ENCODE results near the gene MTCL1.
A peak's percentile ranks its signal among the peaks of the same experiment; 100 is the strongest.

MTCL1 gene

DNA sequence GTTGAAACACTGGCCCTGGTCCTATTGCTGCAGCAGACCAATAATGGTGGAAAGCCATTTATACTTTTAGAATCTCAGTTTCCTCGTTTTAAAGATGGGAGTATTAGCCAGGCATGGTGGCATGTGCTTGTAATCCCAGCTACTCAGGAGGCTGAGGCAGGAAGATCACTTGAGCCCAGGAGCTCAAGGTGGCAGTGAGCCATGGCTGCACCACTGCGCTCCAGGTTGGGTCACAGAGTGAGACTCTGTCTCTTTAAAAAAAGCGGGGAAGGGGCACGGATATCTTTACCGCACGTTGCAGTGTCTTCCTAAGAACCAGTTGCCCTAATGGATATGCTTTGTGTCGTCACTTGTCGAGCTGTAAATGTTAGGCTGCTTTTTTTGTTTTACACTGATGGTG, 8.3 kb downstream of the MTCL1 start:
- DNase-seq (ENCODE audit: low spot score): no peak

DNA sequence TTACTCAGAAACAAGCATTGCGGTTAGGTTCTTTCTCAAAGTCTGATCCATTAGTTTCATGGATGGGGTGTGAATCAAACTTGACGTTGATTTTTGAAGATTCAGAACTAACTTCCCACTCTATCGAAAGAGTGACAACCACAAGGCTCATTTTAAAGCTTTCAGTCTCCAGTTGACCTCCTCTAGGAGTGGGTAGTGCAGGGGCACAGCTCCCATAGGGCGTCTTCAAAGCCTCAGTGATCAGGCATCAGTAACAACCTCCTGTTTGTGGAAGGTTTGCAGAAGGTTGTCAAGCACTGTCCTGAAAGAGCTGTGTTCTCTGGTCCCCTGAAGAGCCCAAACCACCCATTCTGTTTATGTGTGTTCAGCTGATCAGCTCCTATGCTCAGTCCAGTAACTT, 10.2 kb downstream of the MTCL1 start:
- DNase-seq (ENCODE audit: low spot score): no peak

DNA sequence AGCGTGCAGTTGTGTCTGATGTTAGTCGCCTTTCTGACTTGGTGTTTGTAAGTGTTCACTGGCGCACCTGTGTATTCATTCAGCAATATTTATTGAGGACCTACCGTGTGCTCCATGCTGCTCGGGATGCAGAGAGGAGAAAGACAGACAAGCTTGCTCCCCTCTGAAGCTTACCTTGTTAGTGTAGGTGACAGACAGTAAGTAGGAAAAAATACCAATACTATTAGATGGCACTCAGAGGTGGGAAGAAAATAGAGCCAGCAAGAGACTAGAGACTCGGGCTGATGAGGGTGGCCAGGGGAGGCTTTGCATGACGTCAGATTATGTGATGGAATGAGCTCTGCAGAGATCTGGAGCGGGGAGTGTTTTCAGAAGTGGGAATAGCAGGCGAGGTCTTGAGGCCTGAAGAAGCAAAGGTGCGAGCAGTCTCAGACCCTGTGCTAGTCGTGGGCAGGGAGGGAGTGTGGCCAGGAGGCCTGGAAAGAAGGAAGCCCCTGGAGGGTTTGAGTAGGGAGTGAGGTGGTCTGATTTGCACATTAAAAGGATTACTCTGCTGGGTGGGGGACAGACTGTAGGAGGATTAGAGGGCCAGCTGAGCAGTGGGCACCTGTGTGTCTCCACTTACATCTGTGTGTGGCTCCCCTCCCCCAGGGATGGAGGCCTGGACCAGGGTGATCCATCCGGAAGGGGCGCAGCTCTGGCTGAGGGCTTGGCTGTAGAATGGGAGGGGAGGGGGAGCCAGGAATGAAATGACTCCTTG, 11.8 kb downstream of the MTCL1 start:
- no peak for DNase-seq (ENCODE audit: low spot score)

DNA sequence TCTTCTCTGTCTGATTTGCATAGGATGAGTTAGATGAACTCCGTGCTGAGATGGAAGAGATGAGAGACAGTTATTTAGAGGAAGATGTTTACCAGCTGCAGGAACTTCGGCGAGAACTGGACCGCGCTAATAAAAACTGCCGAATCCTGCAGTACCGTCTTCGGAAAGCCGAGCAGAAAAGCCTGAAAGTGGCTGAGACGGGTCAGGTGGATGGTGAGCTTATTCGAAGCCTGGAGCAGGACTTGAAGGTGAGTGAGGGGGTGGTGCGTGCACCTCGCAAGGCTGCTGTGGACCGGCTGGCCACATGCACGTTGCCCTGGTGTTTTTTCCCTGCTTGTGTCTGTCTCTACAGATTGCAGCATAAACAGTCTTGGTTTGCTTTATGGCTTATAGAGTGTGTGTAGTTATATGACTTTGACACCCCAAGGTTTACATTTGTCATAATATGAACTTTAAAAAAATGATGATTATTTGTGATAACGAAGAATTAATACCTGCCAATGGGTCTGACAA, 13.1 kb downstream of the MTCL1 start:
- DNase-seq (ENCODE audit: low spot score): no peak

DNA sequence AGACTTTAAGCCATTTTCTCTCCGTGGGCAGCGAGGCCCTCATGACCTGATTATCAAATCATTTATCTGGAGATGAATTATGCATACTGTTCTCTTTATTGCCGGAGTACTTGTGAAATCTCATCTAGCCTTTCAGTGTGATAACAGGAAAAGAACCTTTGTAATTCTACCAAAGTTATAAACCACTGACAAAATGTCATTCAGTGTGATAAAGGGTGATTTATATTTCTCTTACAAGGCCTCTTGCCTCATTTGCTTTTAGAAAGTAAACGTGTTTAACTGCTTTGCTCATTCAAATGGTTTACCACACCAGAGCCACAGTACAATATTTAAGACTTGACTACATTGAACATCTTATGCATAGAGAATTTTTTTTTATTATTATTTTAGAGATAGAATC, 13.8 kb downstream of the MTCL1 start:
- no peak for DNase-seq (ENCODE audit: low spot score)

DNA sequence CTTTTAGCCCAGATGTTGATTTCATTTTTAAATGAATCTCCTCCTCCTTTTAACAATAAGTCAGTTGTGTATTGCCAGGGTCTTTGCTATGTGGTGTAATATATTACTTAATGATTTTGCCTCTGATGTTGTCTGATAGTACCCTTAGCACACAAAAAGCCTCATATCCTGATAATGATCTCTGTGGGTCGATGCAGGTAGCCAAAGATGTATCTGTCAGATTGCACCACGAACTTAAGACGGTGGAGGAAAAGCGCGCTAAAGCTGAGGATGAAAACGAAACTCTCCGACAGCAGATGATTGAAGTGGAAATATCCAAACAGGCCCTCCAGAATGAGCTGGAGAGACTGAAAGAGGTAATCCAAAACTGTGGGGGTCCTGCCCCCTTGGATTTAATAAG, 14.8 kb downstream of the MTCL1 start:
- no peak for DNase-seq (ENCODE audit: low spot score)

DNA sequence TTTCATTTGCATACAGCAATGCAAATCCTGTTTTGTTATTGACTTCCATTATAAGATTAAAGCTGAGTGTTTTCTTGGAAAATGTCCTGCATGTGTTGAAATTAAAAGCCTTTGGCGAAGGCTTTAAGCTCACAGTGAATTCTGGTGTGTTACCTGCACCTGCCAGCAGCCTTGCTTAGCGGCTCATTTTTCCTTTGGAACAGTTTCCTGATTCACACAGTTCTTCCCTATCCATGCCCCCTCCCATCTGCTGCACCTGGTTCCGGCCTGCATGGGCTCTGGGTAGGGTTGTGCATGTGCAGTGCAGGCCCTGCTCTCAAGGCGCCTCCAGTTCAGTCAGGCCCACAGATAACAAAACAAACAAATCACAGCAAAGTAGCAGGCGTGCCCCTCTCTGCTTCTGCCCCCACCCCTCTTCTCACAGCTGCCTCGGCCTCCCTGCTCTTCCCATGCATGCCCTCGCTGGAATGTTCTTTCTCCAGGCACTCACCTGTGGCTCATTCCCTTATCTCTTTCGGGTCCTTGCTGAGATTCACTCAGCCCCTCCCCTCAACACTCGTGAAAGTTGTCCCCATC, 15.8 kb downstream of the MTCL1 start:
- no peak for DNase-seq (ENCODE audit: low spot score)

DNA sequence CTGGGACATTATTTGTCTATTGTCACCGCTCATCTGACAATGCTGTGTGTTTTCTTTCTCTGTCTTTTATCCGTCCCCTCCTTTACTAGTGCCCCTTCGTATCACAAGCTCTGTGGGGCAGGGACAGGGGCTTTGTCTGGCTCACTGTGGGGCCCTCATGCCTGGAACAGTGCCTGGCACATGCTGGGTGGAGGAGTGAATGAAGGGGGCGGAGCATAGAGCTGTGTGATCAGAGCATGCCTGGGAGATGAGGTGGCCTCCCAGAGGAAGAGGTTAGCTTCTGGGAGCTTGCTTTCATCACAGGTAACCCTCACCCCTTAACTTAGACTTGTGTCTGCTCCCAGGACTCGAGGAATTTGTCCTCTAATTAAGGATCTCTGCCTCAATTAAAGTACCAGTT, 16.4 kb downstream of the MTCL1 start:
- peak; percentile 54 for DNase-seq (ENCODE audit: low spot score)

DNA sequence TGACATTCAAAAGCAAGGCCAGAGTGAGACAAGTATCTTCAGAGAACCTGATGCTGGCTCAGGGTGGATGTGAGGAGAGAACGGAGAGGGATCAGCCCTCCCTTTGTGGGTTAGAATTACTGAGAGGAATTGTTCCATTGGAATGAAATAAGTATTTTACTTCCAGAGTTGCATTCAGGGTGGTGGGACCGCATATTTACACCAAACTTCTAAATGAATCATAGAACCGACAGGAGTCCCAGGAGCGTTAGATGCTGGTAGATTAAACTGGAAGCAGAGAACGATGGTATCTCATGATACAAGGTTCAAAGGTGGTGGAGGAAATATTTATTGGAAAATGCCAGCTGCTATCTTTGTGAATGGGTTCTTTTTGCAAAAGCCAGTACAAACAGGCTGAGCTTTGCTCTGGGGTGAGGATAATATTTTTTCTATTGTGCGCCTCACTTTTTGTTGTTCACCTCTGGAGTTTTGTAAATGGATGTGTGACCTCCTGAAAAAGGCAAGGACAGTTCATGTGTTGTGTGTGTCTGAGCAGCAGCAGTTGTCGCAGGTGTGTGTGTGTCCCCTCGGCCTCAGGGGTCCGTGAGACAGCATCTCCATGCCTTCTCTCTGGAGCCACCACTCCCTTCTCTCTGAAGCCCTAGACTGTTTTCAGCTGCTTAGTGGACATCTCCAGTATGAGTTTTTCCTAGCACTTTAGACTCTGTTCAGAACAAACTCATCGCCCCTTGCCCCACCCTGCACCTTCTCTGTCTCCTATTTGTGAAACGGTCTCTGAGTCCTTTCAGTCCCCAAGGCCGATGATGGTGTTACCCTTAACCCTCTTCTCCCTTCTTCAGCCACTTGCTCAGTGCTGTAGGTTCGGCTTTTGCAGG, 17.8 kb downstream of the MTCL1 start:
- DNase-seq (ENCODE audit: low spot score): no peak

DNA sequence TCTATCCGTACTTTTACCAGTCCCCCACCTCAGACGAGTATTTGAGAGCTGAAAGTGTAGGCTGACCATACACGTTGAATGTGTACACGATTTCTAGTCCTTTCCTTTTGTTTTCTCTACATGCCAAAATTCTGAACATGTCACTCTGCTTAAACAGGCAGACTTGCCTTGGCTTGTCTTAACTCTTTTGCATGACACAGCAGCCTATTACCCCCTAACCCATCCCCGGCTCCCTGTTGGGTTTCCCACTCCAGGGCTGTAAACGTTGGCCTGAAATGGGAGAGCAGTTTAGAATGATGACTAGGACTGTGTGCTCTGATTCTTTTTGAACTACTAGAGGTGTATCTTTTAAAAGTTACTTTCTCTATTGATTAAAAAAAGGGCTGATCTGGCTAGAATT, 19.1 kb downstream of the MTCL1 start:
- DNase-seq (ENCODE audit: low spot score): no peak

DNA sequence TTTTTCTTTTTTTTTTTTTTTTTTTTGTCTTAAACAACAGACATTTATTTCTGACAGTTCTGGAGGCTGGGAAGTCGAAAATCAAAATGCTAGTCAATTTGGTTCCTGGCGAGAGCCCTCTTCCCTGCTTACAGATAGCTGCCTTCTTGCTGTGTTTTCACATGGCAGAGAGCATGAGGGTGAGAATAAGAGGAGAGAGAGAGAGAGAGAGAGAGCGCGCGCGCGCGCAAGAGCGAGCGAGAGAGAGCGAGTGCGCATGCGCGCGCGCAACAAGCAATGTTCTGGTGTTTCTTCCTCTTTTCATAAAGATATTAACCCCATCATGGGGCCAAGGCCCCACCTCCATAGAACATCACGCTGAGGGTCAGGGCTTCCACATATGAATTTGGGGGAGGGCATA, 20.9 kb downstream of the MTCL1 start:
- DNase-seq (ENCODE audit: low spot score): no peak

DNA sequence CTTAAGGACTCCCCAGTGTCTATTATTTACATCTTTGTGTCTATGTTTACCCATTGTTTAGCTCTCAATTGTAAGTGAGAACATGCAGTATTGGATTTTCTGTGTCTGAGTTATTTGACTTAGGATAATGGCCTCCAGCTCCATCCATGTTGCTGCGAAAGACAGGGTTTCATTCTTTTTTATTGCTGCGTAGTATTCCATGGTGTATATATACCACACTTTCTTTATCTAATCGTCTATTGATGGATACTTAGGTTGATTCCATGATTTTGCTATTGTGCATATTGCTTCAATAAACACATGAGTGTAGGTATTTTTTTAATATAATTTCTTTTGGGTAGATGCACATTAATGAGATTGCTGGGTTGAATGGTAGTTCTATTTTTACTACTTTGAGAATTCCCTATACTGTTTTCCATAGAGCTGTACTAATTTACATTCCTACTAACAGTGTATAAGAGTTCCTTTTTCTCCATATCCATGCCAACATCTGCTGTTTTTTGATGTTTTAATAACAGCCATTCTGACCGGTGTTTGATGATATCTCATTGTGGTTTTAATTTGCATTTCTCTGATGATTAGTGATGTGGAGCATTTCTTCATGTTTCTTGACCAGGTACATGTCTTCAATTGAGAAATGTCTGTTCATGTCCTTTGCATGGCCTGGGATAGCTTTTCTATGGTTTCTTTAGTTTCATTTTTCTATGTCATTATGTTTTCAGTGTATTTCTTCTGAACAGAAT, 21.8 kb downstream of the MTCL1 start:
- no peak for DNase-seq (ENCODE audit: low spot score)

DNA sequence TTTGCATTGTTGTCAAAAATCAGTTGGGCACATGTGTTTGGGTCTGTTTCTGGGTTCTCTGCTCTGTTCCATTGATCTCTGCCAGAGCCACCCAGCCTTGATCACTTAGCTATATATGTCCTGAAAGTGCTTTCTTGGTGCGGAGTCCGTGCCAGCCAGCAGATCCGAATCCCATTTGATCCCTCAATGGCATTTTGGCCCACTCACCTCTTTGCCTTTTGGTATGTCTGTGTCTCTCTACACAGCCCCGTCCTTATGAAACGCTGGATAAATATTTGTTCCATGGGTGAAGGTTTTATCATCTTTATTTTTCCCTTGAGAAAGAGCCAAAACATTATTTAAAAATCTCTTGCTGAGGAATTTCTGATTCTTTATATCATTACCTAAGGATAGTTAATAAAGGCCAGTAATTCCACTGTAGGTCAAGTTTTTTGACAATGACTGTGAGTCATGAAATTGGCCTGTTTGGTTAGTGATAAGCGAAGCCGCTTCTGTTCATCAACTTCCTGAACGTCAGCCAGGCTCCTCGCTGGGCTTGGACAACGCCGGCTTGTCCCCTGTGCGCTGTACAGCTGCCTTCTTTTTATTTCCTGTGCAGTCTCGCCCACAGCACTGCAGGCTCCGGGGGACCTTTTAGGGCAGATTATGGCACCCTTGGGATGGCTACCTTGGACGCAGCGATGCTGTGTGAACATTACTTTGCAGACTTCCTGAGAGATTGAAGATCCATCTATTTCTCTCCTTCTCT, 24.9 kb downstream of the MTCL1 start:
- no peak for DNase-seq (ENCODE audit: low spot score)

DNA sequence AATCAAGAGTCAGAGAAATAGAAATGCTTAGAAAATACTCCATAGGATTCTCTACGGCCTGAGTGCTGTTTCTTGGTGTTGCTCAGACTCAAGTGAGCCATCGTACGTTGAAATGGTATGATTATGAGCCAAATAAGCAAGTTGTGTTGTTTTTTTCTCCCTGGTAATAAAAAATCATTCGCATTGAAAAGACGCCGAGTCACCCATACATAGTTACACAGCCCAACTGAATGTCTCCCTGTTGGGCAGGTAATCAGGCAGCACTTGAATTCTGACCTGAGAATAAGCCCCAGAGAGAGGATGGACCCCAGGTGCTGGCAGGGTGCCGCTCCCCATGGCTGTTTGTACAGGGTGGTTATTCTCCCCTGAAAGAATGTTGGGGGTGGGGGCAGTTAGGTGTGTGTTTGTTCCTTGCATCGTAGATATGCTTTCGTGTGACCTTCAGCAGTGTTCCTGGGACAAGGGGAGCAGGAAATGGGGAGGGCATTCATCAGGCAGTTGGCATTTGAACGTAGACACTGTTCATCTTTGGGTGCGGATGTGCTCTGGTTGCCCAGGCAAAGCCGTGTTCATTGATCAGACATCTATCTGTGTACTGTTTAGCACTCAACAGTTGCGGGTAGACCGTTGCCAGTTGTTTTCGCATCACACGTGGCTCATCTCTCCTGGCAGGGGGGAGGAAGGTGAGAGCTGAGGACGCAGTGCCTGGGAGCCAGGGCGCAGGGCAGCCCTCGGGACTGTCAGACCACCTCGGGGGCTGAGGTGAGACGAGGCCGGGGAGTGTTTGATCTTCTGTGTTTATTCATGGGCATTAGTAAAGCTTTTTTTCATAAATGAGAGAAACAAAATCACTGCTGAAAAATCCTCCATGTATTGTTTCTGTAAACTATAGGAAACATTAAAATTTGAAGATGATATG, 27.3 kb downstream of the MTCL1 start:
- DNase-seq (ENCODE audit: low spot score): no peak

DNA sequence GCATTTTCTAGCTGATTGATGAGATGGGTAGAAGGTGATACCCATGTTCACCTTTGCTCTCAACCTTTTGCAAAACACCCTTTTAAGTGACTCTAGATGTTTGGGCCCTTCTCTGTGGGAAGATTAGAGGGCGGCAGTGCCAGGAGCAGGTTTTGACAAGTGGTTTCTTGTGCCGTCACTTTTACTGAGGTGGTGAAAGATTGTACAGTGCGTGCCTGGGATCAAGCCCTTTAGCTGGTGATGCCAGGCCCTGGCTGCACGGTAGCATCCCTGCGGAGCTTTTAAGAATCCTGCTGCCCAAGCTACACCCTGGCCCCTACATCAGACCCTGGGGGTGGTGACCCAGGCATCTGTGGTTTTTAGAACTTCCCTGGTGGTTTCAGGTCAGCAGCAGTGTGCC, 29.1 kb downstream of the MTCL1 start:
- DNase-seq (ENCODE audit: low spot score): no peak

DNA sequence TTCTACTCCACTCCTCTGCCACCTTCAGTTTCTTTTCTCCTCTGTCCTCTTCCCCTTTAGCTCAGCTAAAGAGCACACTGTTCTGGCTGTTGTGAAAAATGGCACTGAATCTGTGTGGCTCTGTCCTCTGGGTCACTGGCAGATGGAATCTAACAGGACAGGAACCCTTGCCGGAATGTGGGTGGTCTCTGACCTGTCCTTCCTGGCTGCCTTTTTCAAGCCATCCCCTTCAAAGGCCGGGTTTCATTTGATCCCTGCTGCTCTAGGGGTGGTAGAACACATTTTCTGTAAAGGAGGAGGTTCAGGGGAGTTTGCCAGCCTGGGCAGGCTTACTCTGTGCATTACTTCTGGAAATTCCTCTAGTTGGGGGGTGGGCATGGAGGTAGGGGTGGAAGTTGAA, 29.9 kb downstream of the MTCL1 start:
- DNase-seq (ENCODE audit: low spot score): no peak

DNA sequence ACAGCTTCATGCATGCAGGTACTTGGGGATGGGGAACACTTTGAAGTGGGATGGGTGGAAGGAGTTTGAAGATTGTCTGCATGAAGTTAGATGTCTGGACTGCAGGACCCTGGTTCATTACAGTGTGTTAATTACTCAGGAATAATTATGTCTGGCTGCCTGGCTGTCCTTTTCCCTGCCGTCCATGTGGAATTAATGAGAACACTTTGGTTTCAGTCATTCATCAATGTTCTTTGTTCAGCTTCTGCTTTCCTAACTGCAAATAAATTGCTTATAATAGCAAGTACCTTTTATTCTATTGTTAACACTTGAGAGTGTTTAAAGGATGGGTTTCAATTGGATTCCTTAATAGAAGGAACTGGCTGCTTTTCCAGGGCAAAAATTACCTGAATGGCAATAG, 35.8 kb downstream of the MTCL1 start:
- no peak for DNase-seq (ENCODE audit: low spot score)

DNA sequence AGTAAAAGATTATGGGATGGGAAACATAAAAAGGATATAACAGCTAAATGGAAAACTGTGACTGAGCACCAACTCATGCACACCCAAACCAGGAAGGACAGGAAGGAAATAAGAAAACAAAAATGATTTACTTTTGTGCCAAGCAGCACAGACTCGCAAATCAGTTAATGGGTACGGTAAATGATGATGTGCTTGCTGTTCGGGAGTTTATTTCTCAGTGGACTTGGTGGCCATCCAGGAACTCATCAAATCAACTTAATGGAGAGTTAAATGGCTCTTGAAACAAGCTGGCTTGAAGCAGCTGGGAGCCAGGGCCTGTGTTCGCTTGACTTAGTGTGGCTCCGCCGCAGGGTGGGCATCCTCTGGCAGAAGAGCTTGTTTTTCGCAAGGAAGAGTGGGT, 36.2 kb downstream of the MTCL1 start:
- no peak for DNase-seq (ENCODE audit: low spot score)

DNA sequence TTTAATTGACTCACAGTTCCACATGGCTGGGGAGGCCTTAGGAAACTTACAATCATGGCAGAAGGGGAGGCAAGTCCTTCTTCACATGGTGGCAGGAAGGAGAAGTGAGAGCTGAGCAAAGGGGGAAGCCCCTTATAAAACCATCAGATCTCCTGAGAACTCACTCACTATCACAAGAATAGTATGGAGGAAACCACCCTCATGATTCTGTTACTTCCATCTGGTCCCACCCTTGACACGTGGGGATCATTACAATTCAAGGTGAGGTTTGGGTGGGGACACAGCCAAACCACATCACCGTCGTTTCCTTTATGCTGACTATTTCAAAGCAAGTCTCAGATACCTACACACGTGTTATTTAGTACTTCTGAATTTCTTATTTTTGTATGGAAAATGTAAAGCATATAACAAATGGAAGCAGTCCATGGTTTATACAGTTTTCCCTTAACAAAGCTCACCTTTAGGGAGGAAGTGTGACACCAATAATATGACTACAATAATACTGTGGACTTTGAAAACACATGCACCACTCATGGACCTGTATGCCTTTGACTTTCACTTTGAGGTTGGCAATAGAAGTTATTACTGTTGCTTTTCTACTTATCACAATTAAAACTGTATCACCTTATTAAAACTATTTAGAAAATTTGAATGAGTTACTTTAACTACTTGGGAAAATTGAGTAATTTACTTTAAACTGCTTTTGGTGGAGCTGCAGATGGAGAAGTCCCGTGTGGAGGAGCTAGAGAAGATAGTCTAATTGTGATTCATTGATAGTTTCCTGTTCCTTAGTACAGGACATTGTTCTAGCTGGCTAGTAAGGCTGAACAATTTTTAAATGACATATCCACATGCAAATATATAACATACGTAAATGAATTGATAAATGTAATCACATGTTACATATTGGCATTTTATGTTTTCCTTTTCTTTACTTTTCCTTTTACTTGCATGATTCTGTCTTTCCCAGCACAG, 37.3 kb downstream of the MTCL1 start:
- DNase-seq (ENCODE audit: low spot score): no peak
